GM21423 (cell line): ENCODE data around the gene CFAP298.
"Not testable (repeated sequence)": the region's sequence is repeated elsewhere in the genome, so short reads cannot be mapped to it uniquely, and the experiment has no call there.

Experiments
- ATAC-seq: cut with Tn5 transposase; IDR thresholded peaks from one replicate; pipeline ENCODE4 v1.9.1; 2021; ENCODE audit warnings: mild to moderate bottlenecking, moderate library complexity; ENCODE audit not compliant: unreplicated experiment

The CFAP298 gene

GRCh38 chr21:32612075-32612998 is at the start of gene CFAP298:
Gene CFAP298, minus strand, starts transcription at chr21:32612377. Its CDS starts 134 bp downstream, at chr21:32612243.
- peak; percentile 90 for ATAC-seq

GRCh38 chr21:32661026-32661782 is 49.0 kb upstream of the CFAP298 start:
- not testable (repeated sequence) for ATAC-seq

DNA sequence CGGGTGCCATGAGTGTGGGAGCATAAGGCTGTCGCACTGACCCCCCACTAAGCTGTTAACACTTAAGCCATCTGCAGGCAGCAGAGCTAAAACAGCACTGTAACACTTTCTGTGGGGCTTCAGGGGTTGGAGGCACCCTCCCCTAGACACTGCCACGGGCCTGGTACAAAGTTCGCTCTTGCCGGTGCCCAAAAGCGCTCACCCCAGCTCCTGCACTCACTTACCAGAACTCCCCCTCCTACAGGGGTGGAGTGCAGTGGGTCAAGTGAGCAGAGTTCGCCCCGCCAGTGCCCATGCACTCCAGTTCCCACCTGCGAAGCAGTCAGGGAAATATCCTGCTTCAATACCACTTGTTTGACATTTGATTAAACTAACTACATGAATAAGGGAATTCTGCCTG is 46.3 kb upstream of the CFAP298 start:
- no peak for ATAC-seq

DNA sequence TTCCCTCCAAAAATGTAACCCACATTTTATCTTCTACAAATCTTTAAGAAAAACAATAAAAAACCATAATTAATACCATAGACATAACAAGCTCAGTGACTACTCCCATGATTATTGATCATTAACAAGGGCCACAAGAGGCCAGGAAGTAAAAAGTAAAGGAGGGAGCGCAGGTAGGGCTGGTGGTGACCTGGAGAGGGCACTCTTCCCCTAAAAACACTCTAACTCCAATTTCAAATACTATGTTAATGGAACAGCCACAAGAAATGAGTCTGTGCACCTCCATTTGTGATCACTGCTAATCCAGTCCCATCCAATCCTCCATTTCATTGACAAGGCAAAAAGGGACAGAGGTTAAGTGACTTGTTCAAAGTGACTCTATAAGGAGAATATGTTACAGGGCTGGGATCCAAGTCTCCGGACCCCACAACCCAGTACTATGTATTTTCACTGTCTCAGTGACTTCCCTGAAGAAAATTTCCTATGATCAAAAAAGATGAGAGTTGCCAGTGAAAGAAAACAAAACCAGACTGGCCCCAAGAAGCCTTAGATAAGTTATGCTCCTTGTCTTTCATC is 41.2 kb upstream of the CFAP298 start:
- ATAC-seq, result no peak

DNA sequence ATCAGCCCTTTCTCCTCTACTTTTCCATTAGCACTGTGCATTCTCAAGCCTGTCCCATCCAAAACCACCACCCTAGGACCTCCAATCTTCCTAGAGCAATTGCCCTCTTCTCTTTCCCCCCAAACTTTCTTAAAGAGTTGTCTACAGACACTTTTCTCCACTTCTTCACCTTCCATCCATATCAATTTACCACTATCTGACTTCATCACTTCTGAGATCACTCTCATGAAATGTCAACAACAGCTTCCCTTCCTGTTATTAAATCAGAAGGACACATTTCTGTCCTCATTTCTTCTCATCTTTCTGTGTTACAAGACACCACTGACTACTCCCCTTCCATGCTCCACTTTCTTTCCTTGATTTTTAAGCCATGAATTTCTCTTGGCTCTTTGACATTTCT is 36.0 kb upstream of the CFAP298 start:
- no peak for ATAC-seq

DNA sequence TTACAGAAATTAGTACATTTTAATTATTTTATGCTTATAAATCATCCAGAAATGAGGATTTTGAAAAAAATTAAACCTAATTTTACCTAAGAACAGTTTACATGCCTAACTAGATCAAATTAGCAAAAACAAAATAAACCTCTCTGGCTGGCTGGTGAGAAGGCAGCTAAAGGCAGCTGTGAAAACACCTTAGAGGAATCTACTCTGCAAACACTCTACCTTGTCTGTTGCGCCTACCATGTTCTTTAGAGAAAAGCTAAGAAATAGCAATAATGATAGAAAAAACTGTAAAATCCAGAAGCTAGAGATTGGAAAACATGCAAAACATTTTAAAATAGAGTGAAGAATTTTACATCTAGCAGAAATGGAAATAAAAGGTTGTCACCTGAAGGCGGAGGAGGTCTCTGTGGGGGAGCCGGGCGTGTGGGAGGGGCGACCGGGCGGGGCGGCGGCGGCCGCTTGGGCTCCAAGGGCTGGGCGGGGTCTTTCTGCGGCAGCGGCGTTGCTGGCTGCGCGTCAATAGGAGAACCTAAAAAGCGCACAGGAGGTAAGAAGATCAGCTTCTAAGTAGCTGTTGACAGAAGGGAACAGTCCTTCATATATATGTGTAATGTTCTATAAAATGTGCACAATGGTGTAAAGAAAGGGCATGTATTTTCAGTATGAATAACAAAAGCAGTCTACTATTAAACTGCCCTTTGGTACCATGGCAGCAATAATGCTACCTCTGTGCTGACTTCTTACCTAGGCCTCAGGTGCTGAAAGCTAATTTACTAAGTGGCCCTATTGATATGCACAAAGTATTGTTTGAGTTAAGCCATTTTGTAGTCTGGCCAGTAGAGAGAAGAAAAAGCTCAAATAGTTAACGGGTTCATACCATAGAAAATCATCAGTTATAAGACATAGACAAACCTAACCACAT is 33.3 kb upstream of the CFAP298 start:
- ATAC-seq, result no peak

DNA sequence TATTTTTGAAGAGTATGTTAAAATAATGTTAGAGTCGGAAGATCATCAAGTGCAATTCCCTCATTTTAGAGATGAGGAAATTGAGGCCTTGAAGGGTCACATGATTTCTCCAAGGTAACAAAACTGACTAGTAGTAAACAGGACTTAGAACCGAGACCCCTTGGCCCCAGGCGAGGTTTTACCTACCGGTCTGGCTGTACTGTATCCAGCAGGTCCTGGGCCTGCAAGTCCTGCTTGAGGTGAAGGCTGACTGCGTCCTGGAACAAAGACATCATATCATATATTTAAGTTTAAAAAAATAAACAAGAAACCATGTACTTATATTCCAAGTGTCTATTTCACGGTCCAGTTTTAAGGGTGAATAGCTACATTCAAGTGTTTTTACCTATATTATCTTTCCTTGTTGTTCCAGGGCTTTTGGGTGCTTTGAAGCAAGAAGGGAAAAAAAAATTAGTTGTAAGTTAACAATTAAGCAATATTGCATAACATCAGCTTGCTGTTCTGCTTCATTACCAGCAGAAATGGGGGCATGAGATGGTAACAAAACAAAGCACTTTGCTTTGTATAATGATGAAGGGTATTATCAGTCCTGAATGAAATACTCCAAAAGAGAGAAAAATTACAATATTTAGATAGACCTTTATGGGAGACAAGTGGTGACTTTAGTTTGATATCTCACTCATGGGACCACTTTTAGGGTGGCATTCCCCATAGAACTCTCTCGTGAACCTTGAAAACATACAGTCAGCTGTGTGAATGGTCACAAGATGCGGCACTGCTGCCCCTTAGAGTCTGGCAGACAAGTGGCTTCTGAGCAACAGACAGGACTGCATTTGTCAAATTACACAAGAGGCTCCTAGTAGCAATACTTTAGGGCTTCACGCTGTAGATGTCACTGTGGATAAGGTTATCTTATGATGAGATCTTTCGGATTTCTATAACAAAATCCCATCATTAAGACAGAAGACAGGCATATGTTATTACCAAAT is 29.8 kb upstream of the CFAP298 start:
- ATAC-seq, result no peak

GRCh38 chr21:32626621-32627196 is 14.5 kb upstream of the CFAP298 start:
- no peak for ATAC-seq

DNA sequence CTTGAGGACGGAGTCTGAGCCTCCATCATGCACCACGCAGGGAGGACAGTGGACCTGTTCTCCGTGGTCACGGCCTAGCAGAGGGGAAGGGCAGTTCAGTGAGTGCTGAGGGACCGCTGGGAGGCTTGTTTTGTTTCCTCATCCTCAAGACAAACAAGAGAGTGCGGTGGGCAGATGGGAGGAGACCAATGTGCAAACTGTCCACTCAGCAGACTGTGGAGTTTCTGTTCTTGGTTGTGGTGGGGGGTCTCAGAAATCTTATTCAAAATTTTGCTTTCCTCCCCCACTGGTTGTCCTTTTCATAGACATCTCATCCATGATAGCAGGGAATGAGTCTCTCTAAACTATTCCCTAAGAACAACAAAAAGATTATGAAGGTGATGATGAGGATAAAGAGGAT is 6.0 kb upstream of the CFAP298 start:
- not testable (repeated sequence) for ATAC-seq

GRCh38 chr21:32613436-32614043 is 1.4 kb upstream of the CFAP298 start:
- ATAC-seq, result no peak

DNA sequence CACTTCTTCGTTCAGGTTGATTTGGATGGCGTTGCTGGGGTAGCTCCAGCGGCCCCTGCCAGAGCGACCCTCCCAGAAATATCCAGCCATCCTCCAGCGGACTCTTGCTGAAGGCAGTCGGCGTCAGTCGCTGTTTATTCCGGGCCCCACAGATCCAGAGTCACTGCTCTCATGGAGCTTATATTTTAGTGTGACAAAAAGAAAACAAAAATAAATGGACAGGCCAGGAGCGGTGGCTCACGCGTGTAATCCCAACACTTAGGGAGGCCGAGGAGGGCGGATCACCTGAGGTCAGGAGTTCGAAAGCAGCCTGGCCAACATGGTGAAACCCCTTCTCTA is 791 bp upstream of the CFAP298 start:
- no peak for ATAC-seq

DNA sequence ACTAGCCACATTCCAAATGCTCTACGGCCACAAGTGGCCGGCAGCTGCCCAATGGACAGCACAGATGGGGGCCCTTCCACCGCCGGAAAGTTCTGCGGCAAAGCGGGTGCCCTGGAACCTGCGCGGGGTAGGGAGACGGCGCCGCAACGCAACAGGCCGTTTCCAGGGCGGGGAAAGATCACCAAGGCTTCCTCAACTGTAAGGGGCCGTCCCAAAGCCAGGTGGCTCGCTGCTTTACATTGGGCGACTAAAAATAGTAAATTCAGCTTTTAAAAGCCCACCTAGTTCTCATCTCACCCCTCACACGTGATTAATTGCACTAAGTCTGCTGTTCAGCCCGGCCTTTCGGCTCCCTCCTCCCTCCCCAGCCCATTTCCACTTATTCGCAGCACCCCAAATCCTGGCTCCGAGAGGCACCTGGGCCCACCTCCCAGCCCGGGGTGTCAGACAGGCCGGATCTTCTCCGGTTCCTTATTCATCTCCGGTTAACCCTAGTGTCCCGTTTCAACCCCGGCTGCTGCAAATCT is 643 bp downstream of the CFAP298 start:
- ATAC-seq, result peak; percentile 15

- not testable (repeated sequence) for ATAC-seq
These were observed 1.2 kb downstream of the CFAP298 start for GRCh38 chr21:32610940-32611339.

- no peak for ATAC-seq
These were observed 3.3 kb downstream of the CFAP298 start for GRCh38 chr21:32608851-32609250.

- no peak for ATAC-seq
These were observed 6.7 kb downstream of the CFAP298 start for GRCh38 chr21:32605469-32605868.

DNA sequence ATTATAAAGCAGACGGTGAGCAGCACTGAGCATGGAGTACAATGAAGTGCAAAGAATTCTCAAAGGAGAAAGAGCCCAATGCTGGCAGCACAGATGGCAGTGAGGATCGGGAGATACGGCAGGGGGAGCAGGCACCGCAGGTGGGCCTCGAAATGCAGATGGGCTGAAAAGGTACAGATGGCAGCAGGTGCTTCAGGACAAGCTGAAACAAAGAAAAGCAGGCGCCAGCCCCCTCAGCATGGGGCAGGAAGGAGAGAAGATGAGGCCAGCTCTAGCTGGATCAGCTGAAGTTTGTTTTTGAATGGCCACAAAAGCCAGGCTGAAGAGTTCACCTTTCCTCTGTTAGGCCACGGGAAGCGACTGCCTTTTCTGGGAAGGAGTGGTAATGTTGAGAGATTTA is 7.7 kb downstream of the CFAP298 start:
- ATAC-seq, result no peak

DNA sequence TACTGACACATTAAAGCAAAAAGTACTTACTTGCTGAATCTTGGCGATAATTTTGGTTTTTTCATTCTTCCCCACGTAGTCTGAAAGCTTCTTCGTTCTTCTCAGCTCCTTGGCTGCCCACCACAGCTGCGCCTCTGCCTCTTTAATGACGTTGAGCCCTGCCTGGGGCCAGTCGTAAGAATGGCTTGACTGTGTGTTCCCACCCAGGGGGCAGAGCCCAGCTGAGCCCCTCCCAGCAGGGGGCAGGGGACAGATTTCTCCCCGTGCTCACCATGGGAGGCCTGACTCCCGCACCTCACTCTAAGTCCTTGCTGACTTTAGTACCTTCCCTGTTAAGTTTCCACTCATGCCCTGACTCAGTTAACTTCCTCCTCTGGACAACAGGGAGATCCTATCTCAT is 9.0 kb downstream of the CFAP298 start:
- no peak for ATAC-seq

DNA sequence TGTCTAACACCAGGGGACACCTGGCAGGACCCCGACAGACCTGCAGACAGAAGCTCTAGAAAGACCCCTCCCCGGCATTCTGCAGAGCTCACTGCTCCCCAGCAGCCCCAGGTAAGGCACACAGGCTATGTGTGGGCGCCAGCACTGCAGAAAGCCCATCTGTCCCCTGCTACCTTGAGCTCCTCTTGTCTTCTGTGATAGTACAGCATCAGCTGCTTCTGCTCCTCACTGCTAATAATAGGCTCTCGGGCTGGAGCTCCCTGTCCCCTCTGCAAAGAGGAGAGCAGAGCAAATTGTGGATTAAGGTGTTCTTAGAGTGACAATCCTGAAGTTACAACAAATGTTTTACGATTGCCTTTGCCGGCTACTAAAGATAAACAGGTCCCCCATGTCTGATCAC is 10.1 kb downstream of the CFAP298 start:
- no peak for ATAC-seq
